Cardiac muscle cell (in vitro differentiated cells and primary cell): ENCODE results near the gene NANOGP8. TPM values are rescaled to one million over a fixed set of nuclear protein-coding genes. Genes with fewer than 3 reads are reported as not detected.
"Not testable (repeated sequence)": the region's sequence is repeated elsewhere in the genome, so short reads cannot be mapped to it uniquely, and the experiment has no call there.

Source experiments
- DNase-seq, 2 donors: peaks; one replicate each; pipeline versions ENCODE4 v3.0.0 to v3.0.0-alpha.2; 2010 to 2017; ENCODE audit warnings: low read depth in 1 of 2, low spot score in 1 of 2
- H3K27ac ChIP-seq: fragments of 200-600 bp; sonication (generic); 2 replicates; pipeline ENCODE4 v1.5.1; 2016
- H3K27me3 ChIP-seq: fragments of 200-600 bp; sonication (generic); 2 replicates; pipeline ENCODE4 v1.6.0; 2016; ENCODE audit warnings: control low read depth
- H3K36me3 ChIP-seq: fragments of 200-600 bp; sonication (generic); 2 replicates; pipeline ENCODE4 v1.5.1; 2016; ENCODE audit warnings: control low read depth
- H3K4me1 ChIP-seq: fragments of 200-600 bp; sonication (generic); 2 replicates; pipeline ENCODE4 v1.8.1; 2017; ENCODE audit warnings: low read depth, mild to moderate bottlenecking, mixed run types
- H3K4me3 ChIP-seq: fragments of 200-600 bp; sonication (generic); 2 replicates; pipeline ENCODE4 v1.5.1; 2016; ENCODE audit warnings: mild to moderate bottlenecking
- H3K9me3 ChIP-seq: fragments of 200-600 bp; sonication (generic); 2 replicates; pipeline ENCODE4 v1.5.1; 2017; ENCODE audit warnings: low read depth, mild to moderate bottlenecking, control low read depth
- CTCF ChIP-seq: IDR thresholded peaks from 2 replicates; pipeline ENCODE4 v1.5.1; 2012; ENCODE audit warnings: low read depth, mild to moderate bottlenecking, low read length
- polyA plus RNA-seq: library from polyadenylated mRNA; unstranded; fragments of >200 nt; fragmentation: Nextera tagmentation; extraction: Ambion mirVana; gene quantifications from 2 replicates; pipeline ENCODE4 v1.2.1, GENCODE V29; 2016
- total RNA-seq: library from RNA; depleted of rRNA; stranded (reverse); fragments of >200 nt; gene quantifications from 2 replicates; pipeline ENCODE4 v1.2.3, GENCODE V29; 2016

Gene NANOGP8
- total and polyA plus RNA-seq, 2 experiments from 2014 or later, result not detected

- DNase-seq, result no peak
- no peaks in the 10 kb centered on the region for H3K9me3 ChIP-seq
- no peaks in the 10 kb centered on the region for H3K36me3 ChIP-seq
- no peak overlapping the region for H3K4me3 ChIP-seq
- no peak overlapping the region for H3K27ac ChIP-seq
- H3K27me3 ChIP-seq, result no peaks in the 10 kb centered on the region
- TF ChIP-seq CTCF, result no peak
- no peaks in the 10 kb centered on the region for H3K4me1 ChIP-seq
These were observed 3.2 kb upstream of the NANOGP8 start for GRCh38 chr15:35088329-35088728.

- H3K4me3 ChIP-seq, result no peak overlapping the region
- no peaks in the 10 kb centered on the region for H3K4me1 ChIP-seq
- H3K9me3 ChIP-seq, result no peaks in the 10 kb centered on the region
- H3K27ac ChIP-seq, result no peak overlapping the region
- no peak for DNase-seq
- no peaks in the 10 kb centered on the region for H3K27me3 ChIP-seq
- TF ChIP-seq CTCF, result no peak
- H3K36me3 ChIP-seq, result no peaks in the 10 kb centered on the region
These were observed 2.7 kb upstream of the NANOGP8 start for GRCh38 chr15:35087759-35088158.

- not testable (repeated sequence) for DNase-seq, H3K36me3 ChIP-seq, H3K27me3 ChIP-seq, H3K4me3 ChIP-seq, H3K9me3 ChIP-seq, H3K27ac ChIP-seq, H3K4me1 ChIP-seq
These were observed 2.4 kb downstream of the NANOGP8 start for GRCh38 chr15:35082371-35083348.

GRCh38 chr15:35081626-35082365 lies 3.3 kb downstream of the NANOGP8 start:
- H3K9me3 ChIP-seq, H3K27ac ChIP-seq, H3K36me3 ChIP-seq, H3K4me1 ChIP-seq, H3K4me3 ChIP-seq, H3K27me3 ChIP-seq, DNase-seq: not testable (repeated sequence)

GRCh38 chr15:35080226-35080625 lies 4.9 kb downstream of the NANOGP8 start:
- Histone ChIP-seq H3K27ac (no peak overlapping the region), H3K4me1 (no peaks in the 10 kb centered on the region), H3K9me3 (no peaks in the 10 kb centered on the region), H3K27me3 (no peaks in the 10 kb centered on the region), H3K36me3 (no peaks in the 10 kb centered on the region), H3K4me3 (no peak overlapping the region)
- TF ChIP-seq CTCF, result no peak
- no peak for DNase-seq

GRCh38 chr15:35078221-35078915 lies 6.7 kb downstream of the NANOGP8 start:
- peak; percentile 75 for TF ChIP-seq CTCF
- no peaks in the 10 kb centered on the region for H3K9me3 ChIP-seq
- H3K27ac ChIP-seq, result no peak overlapping the region
- no peak overlapping the region for H3K4me3 ChIP-seq
- H3K36me3 ChIP-seq, result no peaks in the 10 kb centered on the region
- H3K27me3 ChIP-seq, result no peaks in the 10 kb centered on the region
- DNase-seq, result peak; percentile 68 to 79
- no peaks in the 10 kb centered on the region for H3K4me1 ChIP-seq
